ENCODE measurements around the gene ZBTB46.

- no peak for TF ChIP-seq CTCF (IDR thresholded peaks at IDR 0.05; ENCODE audit: low read depth, low read length)
- TF ChIP-seq EZH2phosphoT487 (IDR thresholded peaks at IDR 0.05; ENCODE audit: low read depth): no peak
Measured at GRCh38 chr20:63787749-63788148, 43.3 kb downstream of the ZBTB46 start.
